RWPE1 (cell line): ENCODE measurements around the gene ANKRD60.

Experiments used
- CTCF ChIA-PET: fragments of 350-600 bp; sonication (Branson Sonifier 250); formaldehyde crosslinking; extraction: SDS; loops from one replicate; lab custom pipeline; 2021; lab: Yijun Ruan, JAX
- POLR2A ChIA-PET: fragments of 400-600 bp; formaldehyde crosslinking; extraction: SDS; loops from one replicate; lab custom pipeline; 2020; ENCODE audit warnings: antibody characterized with exemption; ENCODE audit not compliant: low non-redundant PET; lab: Yijun Ruan, JAX
- DNase-seq: peaks from one replicate; pipeline ENCODE4 v3.0.0; 2012; ENCODE audit warnings: low spot score
- H3K27ac ChIP-seq: fragments of 450-650 bp; 2 replicates; pipeline ENCODE4 v1.5.1; 2017
- CTCF ChIP-seq: fragments of 450-650 bp; conservative IDR thresholded peaks from 2 replicates; pipeline ENCODE4 v1.5.1; 2017; ENCODE audit warnings: low read depth, mild to moderate bottlenecking

ANKRD60 gene

GRCh38 chr20:58246346-58246745, 17.9 kb upstream of the ANKRD60 start:
- DNase-seq = no peak
- CTCF ChIA-PET = interaction anchor here (0.5 to 2.1 kb wide), 5 partner anchors 9 to 290 kb away, joined by 3 to 13 read pairs (median 6); no protein-coding TSS in a partner anchor
- no peak overlapping the region for H3K27ac ChIP-seq
- no peak; the same call in 1 of the 2 replicates for TF ChIP-seq CTCF
- POLR2A ChIA-PET = interaction anchor here (0.6 kb wide), 1 partner anchor 980 kb away, joined by 7 read pairs; no protein-coding TSS in a partner anchor

GRCh38 chr20:58245931-58246330, 17.5 kb upstream of the ANKRD60 start:
- H3K27ac ChIP-seq = no peak overlapping the region
- no peak for TF ChIP-seq CTCF
- POLR2A ChIA-PET = interaction anchor here (0.6 kb wide), 1 partner anchor 979 kb away, joined by 7 read pairs; no protein-coding TSS in a partner anchor
- CTCF ChIA-PET = interaction anchor here (0.5 to 1.9 kb wide), 3 partner anchors 9 to 290 kb away, joined by 3 to 13 read pairs (median 6); no protein-coding TSS in a partner anchor
- DNase-seq = no peak

GRCh38 chr20:58245181-58245891, 16.9 kb upstream of the ANKRD60 start:
- no peak for TF ChIP-seq CTCF
- POLR2A ChIA-PET = no interaction called here
- no peak for DNase-seq
- H3K27ac ChIP-seq = no peak overlapping the region
- CTCF ChIA-PET = interaction anchor here (0.5 to 1.9 kb wide), 6 partner anchors 8 to 391 kb away, joined by 3 to 13 read pairs (median 4); no protein-coding TSS in a partner anchor

- no peak overlapping the region for H3K27ac ChIP-seq
- no peak for TF ChIP-seq CTCF
These were observed 16.1 kb upstream of the ANKRD60 start for GRCh38 chr20:58244517-58245030.

GRCh38 chr20:58243653-58244410, 15.4 kb upstream of the ANKRD60 start:
- POLR2A ChIA-PET = interaction anchor here (0.5 kb wide), 1 partner anchor 177 kb away, joined by 3 read pairs; no protein-coding TSS in a partner anchor
- DNase-seq = no peak
- no peak overlapping the region for H3K27ac ChIP-seq
- CTCF ChIA-PET = interaction anchor here (1.2 kb wide), 1 partner anchor 64 kb away, joined by 3 read pairs; no protein-coding TSS in a partner anchor
- TF ChIP-seq CTCF = no peak

More at GRCh38 chr20:58244517-58245030, 16.1 kb upstream of the ANKRD60 start:
- CTCF ChIA-PET = interaction anchor here (0.6 to 1.5 kb wide), 4 partner anchors 7 to 392 kb away, joined by 3 to 6 read pairs (median 4); no protein-coding TSS in a partner anchor
- DNase-seq = no peak
- POLR2A ChIA-PET = no interaction called here

GRCh38 chr20:58242824-58243223, 14.4 kb upstream of the ANKRD60 start:
- CTCF ChIA-PET = interaction anchor here (1.2 kb wide), 1 partner anchor 63 kb away, joined by 3 read pairs; no protein-coding TSS in a partner anchor
- no peak for DNase-seq
- TF ChIP-seq CTCF = no peak
- POLR2A ChIA-PET = no interaction called here
- no peak overlapping the region for H3K27ac ChIP-seq
